Measurements from ENCODE around the gene PSMB8. TPM values are rescaled to one million over a fixed set of nuclear protein-coding genes. Genes with fewer than 3 reads are reported as not detected.

PSMB8 gene
- total RNA-seq, 1 experiment from 2014 or later = 123 TPM

DNA sequence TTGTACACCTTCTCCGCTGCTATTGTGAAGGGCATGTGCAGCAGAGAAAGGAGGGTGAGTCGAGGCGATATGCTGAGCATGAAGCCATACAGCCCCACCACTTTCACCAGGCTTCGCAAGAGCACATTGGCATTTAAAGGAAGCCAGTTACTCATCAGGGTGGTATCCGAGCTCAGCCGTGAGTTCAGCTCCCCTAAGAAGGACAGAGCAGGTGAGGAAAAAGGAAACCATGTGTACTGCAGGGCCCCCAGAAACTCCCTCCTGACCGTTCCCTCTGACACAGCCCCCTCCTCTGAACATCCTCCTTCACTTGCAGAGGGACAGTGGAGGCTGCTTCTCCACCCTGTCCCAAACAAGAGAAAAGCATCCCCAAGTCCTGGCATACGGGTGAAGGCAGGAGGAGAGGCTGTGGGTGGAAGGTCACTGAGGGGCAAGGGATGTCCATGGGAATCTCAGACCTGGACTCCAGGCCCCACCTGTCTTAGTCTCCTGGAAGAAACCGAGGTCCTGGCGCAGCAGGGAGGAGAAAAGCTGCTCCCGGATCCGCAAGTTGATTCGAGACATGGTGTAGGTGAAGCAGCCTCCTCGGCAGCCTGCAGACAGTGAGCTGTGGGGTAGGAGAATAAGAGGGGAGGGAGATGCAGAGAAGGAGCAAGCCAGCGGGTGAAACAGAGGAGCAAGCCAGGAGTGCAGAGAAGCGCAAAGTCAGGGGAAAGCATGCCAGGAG lies 8.5 kb downstream of the PSMB8 start:
- no peaks in the 10 kb centered on the region for H3K27me3 Mint-ChIP-seq (ENCODE audit: unreplicated experiment)

DNA sequence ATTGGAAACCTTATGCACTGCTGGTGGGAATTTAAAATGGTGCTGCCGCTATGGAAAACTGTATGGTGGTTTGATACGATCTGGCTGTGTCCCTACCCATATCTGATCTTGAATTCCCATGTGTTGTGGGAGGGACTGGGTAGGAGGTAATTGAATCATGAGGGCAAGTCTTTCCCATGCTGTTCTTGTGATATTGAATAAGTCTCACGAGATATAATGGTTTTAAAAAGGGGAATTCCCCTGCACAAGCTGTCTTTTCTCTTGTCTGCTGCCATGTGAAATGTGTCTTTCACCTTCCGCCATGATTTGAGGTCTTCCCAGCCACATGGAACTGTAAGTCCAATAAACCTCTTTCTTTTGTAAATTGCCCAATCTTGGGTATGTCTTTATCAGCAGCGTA lies 10.2 kb downstream of the PSMB8 start:
- Mint-ChIP-seq H3K4me1 (ENCODE audit: low read depth, unreplicated experiment) (peaks cover 13% of the 10 kb centered on the region), H3K4me3 (ENCODE audit: low read depth, unreplicated experiment) (no peak overlapping the region), H3K27me3 (ENCODE audit: unreplicated experiment) (no peaks in the 10 kb centered on the region), H3K27ac (ENCODE audit: unreplicated experiment) (no peak overlapping the region), H3K9me3 (ENCODE audit: low read depth, unreplicated experiment) (no peaks in the 10 kb centered on the region), H3K36me3 (ENCODE audit: insufficient read depth, unreplicated experiment) (peaks cover 28% of the 10 kb centered on the region)
- intact Hi-C loops (cut with micrococcal nuclease; ENCODE audit: unreplicated experiment) = no loop called here
- DNase-seq = no peak
- TSS peak; percentile 1 for BruUV-seq (replicated peaks)
- TF ChIP-seq, protein P1, sequence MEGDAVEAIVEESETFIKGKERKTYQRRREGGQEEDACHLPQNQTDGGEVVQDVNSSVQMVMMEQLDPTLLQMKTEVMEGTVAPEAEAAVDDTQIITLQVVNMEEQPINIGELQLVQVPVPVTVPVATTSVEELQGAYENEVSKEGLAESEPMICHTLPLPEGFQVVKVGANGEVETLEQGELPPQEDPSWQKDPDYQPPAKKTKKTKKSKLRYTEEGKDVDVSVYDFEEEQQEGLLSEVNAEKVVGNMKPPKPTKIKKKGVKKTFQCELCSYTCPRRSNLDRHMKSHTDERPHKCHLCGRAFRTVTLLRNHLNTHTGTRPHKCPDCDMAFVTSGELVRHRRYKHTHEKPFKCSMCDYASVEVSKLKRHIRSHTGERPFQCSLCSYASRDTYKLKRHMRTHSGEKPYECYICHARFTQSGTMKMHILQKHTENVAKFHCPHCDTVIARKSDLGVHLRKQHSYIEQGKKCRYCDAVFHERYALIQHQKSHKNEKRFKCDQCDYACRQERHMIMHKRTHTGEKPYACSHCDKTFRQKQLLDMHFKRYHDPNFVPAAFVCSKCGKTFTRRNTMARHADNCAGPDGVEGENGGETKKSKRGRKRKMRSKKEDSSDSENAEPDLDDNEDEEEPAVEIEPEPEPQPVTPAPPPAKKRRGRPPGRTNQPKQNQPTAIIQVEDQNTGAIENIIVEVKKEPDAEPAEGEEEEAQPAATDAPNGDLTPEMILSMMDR (IDR thresholded peaks at IDR 0.05; ENCODE audit: unreplicated experiment) = no peak
- CTCF ChIA-PET = no interaction called here

More for the DNA sequence above, 8.5 kb downstream of the PSMB8 start:
- DNase-seq = no peak
- Mint-ChIP-seq H3K4me1 (ENCODE audit: low read depth, unreplicated experiment) (peaks cover 13% of the 10 kb centered on the region), H3K36me3 (ENCODE audit: insufficient read depth, unreplicated experiment) (peaks cover 28% of the 10 kb centered on the region), H3K27ac (ENCODE audit: unreplicated experiment) (no peak overlapping the region), H3K9me3 (ENCODE audit: low read depth, unreplicated experiment) (no peaks in the 10 kb centered on the region), H3K4me3 (ENCODE audit: low read depth, unreplicated experiment) (no peak overlapping the region)
- CTCF ChIA-PET = no interaction called here
- TF ChIP-seq, protein P1 (IDR thresholded peaks at IDR 0.05; ENCODE audit: unreplicated experiment) = no peak
- no TSS peak for BruUV-seq (replicated peaks)
- intact Hi-C loops (cut with micrococcal nuclease; ENCODE audit: unreplicated experiment) = no loop called here

DNA sequence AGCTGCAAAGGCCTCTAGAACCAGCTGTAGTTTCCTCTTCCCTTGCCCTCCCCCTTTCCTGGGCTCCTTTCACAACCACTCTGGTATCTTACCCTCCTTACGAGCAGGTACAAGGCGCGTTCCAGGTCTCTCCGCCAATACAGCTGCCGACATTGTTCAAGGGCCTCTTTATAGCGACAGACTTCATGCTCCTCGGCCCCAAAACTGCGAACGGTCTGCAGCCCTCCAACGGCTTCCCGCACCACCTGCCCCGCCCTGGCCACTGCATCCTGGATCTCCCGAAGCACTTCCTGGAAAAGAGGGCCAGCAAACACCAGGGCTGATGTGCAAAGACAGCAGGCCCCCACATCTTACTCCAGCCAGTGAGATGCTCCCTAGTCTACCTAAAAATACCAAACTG lies 11.3 kb downstream of the PSMB8 start:
- no TSS peak for BruUV-seq (replicated peaks)
- intact Hi-C loops (cut with micrococcal nuclease; ENCODE audit: unreplicated experiment) = no loop called here
- CTCF ChIA-PET = no interaction called here

DNA sequence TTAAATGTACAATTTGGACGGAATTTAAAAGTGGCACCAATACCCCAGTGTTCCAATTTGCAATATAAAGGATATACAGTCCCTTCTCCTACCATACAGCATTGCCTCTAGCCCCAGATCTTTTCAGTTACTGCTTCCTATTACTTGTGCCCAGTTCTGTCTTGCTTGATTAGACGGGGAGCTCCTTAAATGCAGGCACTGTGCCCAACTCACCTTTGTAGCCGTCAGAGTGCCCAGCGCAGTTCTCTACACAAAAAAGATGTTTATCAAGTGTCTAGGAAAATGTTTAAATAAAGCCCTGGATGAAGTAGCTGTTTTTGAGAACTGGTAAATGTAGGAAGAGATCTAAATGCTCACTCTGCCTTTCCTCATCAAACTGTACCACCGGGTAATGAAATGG lies 12.9 kb downstream of the PSMB8 start:
- Mint-ChIP-seq H3K9me3 (ENCODE audit: low read depth, unreplicated experiment) (no peaks in the 10 kb centered on the region), H3K27ac (ENCODE audit: unreplicated experiment) (no peak overlapping the region), H3K4me3 (ENCODE audit: low read depth, unreplicated experiment) (no peak overlapping the region), H3K36me3 (ENCODE audit: insufficient read depth, unreplicated experiment) (peaks cover 15% of the 10 kb centered on the region), H3K27me3 (ENCODE audit: unreplicated experiment) (no peaks in the 10 kb centered on the region), H3K4me1 (ENCODE audit: low read depth, unreplicated experiment) (no peaks in the 10 kb centered on the region)
- no peak for DNase-seq
- intact Hi-C loops (cut with micrococcal nuclease; ENCODE audit: unreplicated experiment) = no loop called here
- CTCF ChIA-PET = no interaction called here
- TF ChIP-seq, protein P1 (IDR thresholded peaks at IDR 0.05; ENCODE audit: unreplicated experiment) = no peak
- BruUV-seq (replicated peaks) = no TSS peak

More for the DNA sequence above, 11.3 kb downstream of the PSMB8 start:
- H3K27me3 Mint-ChIP-seq (ENCODE audit: unreplicated experiment) = no peaks in the 10 kb centered on the region
- peaks cover 18% of the 10 kb centered on the region for H3K36me3 Mint-ChIP-seq (ENCODE audit: insufficient read depth, unreplicated experiment)
- TF ChIP-seq, protein P1 (IDR thresholded peaks at IDR 0.05; ENCODE audit: unreplicated experiment) = no peak
- H3K4me3 Mint-ChIP-seq (ENCODE audit: low read depth, unreplicated experiment) = no peak overlapping the region
- DNase-seq = no peak
- no peak overlapping the region for H3K27ac Mint-ChIP-seq (ENCODE audit: unreplicated experiment)
- H3K9me3 Mint-ChIP-seq (ENCODE audit: low read depth, unreplicated experiment) = no peaks in the 10 kb centered on the region
- H3K4me1 Mint-ChIP-seq (ENCODE audit: low read depth, unreplicated experiment) = peaks cover 12% of the 10 kb centered on the region
